A673 (cell line): ENCODE measurements around the gene ALDOB.

Experiments
- EZH2 ChIP-seq: fragments of 200-600 bp; sonication (generic); IDR thresholded peaks from 2 replicates; pipeline ENCODE4 v1.6.1; 2017; ENCODE audit warnings: borderline replicate concordance, low read depth, mild to moderate bottlenecking, mixed read lengths, antibody characterized with exemption, low read length; ENCODE audit not compliant: poor library complexity, severe bottlenecking
- TF ChIP-seq, protein P1 (sequence below): fragments of 300-800, 200-600 bp; sonication (generic); conservative IDR thresholded peaks from 2 replicates; pipeline ENCODE4 v1.5.1; 2017; ENCODE audit warnings: low read depth, mild to moderate bottlenecking, antibody characterized with exemption, low read length, moderate library complexity, mixed read lengths

DNA sequence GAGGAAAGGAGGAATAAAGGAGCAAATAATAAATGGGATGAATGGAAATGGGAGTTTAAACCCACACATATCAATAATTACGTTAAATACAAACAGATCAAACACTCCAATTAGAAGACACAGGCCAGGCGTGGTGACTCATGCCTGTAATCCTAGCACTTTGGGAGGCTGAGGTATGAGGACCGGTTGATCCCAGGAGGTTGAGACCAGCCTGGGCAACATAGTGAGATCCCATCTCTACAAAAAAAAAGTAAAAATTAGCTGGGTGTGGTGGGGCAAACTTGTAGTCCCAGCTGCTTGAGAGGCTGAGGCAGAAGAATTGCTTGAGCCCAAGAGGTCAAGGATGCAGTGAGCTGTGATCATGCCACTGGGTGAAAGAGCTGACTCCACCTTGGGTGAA lies 54.5 kb downstream of the ALDOB start:
- TF ChIP-seq, protein P1, sequence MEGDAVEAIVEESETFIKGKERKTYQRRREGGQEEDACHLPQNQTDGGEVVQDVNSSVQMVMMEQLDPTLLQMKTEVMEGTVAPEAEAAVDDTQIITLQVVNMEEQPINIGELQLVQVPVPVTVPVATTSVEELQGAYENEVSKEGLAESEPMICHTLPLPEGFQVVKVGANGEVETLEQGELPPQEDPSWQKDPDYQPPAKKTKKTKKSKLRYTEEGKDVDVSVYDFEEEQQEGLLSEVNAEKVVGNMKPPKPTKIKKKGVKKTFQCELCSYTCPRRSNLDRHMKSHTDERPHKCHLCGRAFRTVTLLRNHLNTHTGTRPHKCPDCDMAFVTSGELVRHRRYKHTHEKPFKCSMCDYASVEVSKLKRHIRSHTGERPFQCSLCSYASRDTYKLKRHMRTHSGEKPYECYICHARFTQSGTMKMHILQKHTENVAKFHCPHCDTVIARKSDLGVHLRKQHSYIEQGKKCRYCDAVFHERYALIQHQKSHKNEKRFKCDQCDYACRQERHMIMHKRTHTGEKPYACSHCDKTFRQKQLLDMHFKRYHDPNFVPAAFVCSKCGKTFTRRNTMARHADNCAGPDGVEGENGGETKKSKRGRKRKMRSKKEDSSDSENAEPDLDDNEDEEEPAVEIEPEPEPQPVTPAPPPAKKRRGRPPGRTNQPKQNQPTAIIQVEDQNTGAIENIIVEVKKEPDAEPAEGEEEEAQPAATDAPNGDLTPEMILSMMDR = no peak
- no peak for TF ChIP-seq EZH2
